Measurements from ENCODE around the gene RPS3. TPM values are rescaled to one million over a fixed set of nuclear protein-coding genes. Genes with fewer than 3 reads are reported as not detected.

Gene RPS3
- total and polyA plus RNA-seq, 9 of the 15 experiments (the other 6 are each of a cell fraction or from before 2014, with no cell fraction given): 2,700 to 5,771 (median 3,679) TPM

DNA sequence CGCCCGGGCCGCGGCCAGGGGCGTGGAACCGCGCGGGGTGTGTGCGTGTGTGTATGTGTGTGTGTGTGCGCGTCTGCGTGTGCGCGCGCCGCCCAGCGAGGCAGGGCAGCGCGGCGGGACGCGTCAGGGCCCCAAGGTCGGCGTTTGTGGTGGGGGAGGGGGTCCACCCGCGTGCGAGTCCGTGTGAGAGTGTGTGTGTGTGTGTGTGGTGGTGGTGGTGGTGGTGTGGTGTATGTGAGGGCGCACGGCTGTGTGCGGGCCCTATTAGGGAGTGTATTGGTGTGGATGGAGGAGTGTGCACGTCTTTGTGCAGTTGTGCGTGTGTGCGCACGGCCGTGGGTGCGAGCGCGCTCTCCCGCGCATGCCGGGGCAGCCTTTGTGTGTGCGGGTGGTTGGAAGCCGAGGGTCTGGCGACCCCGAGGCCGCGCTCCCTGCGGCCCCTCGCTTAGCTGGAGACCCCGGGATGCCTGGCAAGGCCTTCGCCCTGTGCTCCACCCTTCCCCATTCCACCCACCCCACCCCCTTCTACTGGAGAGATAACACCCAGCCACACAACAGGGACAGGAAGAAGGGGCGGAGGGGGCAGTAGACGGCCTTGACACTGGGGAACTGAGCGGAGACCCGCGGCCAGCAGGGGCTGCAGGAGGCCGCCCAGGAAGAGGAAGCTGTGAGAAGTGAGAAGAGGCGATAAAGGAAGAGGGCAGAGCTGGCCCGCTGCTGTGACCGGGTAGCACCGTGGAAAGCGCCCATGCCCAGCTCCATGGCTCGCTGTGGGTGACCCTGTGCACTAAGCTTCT, 47.3 kb upstream of the RPS3 start (continued):
- TF ChIP-seq HIVEP1 (CRISPR knock-in tag; IDR thresholded peaks at IDR 0.05): no peak
- TF ChIP-seq HMG20A (CRISPR knock-in tag; conservative IDR thresholded peaks at IDR 0.05): no peak
- no peak for TF ChIP-seq ZNF224 (CRISPR knock-in tag; IDR thresholded peaks at IDR 0.05)
- TF ChIP-seq NCOA1 (IDR thresholded peaks at IDR 0.05; ENCODE audit: low read depth): 0 out of 2 replicates have a peak, but pooled peaks have one; percentile 19
- no peak for TF ChIP-seq NR0B1 (IDR thresholded peaks at IDR 0.05; ENCODE audit: partially characterized antibody)
- no peak for TF ChIP-seq RBM15 (IDR thresholded peaks at IDR 0.05; ENCODE audit: insufficient read depth, low read length)
- no peak for TF ChIP-seq ELF2 (CRISPR knock-in tag; IDR thresholded peaks at IDR 0.05)
- no peak for TF ChIP-seq ZNF217 (CRISPR knock-in tag; IDR thresholded peaks at IDR 0.05)
- TF ChIP-seq TAF9B (IDR thresholded peaks at IDR 0.05; ENCODE audit: partially characterized antibody): no peak
- no peak for TF ChIP-seq ZNF668 (CRISPR knock-in tag; IDR thresholded peaks at IDR 0.05)
- no peak for TF ChIP-seq SMAD2 (IDR thresholded peaks at IDR 0.05; ENCODE audit: low read depth, low read length)
- TF ChIP-seq DMBX1 (CRISPR knock-in tag; IDR thresholded peaks at IDR 0.05; ENCODE audit: borderline replicate concordance): no peak
- TF ChIP-seq ZNF143 (CRISPR knock-in tag; IDR thresholded peaks at IDR 0.05): no peak
- peak; percentile 82; the same call in 1 of the 2 replicates for TF ChIP-seq OTX1 (CRISPR knock-in tag; IDR thresholded peaks at IDR 0.05)
- no peak for TF ChIP-seq ZFP30 (CRISPR knock-in tag; IDR thresholded peaks at IDR 0.05; ENCODE audit: borderline replicate concordance)
- TF ChIP-seq CC2D1A (IDR thresholded peaks at IDR 0.05): no peak
- TF ChIP-seq TGIF2 (CRISPR knock-in tag; IDR thresholded peaks at IDR 0.05): no peak

Measured in K562 (cell line).